Measurements from ENCODE around the gene POLR3G.

Gene POLR3G

DNA sequence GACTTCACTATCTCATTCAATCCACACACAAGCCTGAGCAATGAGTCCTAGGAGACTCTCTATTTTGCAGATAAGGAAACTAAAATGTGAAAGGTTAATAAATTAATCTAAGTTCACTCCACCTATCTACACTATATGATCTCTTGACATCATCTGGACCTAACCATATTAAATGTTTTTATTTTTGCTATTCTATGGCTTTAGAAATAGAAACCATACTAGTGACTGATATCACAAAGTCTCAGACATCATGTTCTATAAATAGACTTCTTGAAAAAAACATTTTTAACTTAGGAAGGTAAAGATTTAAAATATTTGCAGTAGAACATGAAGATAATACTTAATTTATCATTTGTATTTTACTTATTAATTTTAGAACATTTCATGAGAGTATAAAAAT is 74.6 kb downstream of the POLR3G start (continued):
- TF ChIP-seq BCL11A (tag by site-specific recombination; IDR thresholded peaks at IDR 0.05; ENCODE audit: low read depth) (no peak), ZNF394 (tag by site-specific recombination; IDR thresholded peaks at IDR 0.05; ENCODE audit: borderline replicate concordance) (no peak), RBAK (tag by site-specific recombination; IDR thresholded peaks at IDR 0.05) (no peak), OVOL3 (tag by site-specific recombination; IDR thresholded peaks at IDR 0.05) (no peak)
- TF ChIP-seq, protein P1, sequence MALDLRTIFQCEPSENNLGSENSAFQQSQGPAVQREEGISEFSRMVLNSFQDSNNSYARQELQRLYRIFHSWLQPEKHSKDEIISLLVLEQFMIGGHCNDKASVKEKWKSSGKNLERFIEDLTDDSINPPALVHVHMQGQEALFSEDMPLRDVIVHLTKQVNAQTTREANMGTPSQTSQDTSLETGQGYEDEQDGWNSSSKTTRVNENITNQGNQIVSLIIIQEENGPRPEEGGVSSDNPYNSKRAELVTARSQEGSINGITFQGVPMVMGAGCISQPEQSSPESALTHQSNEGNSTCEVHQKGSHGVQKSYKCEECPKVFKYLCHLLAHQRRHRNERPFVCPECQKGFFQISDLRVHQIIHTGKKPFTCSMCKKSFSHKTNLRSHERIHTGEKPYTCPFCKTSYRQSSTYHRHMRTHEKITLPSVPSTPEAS (tag by site-specific recombination; IDR thresholded peaks at IDR 0.05) = no peak
- TF ChIP-seq, protein P2, sequence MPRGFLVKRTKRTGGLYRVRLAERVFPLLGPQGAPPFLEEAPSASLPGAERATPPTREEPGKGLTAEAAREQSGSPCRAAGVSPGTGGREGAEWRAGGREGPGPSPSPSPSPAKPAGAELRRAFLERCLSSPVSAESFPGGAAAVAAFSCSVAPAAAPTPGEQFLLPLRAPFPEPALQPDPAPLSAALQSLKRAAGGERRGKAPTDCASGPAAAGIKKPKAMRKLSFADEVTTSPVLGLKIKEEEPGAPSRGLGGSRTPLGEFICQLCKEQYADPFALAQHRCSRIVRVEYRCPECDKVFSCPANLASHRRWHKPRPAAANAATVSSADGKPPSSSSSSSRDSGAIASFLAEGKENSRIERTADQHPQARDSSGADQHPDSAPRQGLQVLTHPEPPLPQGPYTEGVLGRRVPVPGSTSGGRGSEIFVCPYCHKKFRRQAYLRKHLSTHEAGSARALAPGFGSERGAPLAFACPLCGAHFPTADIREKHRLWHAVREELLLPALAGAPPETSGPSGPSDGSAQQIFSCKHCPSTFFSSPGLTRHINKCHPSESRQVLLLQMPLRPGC (tag by site-specific recombination; IDR thresholded peaks at IDR 0.05) = no peak

DNA sequence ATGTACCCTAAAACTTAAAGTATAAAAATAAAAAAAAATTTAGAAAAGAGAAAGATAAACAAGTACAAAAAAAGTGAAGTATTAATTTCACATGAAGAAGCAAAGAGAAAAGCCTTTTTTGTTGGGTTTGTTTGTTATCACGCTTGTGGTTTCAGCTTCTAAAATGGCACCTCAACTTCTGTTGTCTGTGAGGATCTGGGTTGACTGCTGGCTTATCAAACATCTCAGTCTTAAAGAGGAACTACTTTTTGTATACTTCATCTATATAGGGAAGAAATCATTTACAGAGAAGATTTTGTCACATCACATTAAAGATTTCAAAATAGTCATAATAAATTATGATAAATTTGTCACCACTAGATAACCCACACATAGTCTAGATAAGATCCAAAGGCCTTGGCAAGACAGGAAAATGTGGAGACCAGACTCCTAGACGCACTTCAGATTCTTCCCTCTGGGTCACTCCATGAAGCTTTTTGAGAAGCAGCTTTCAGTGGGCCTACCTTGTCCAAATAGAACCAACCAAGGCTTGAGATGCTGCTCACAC is 75.1 kb downstream of the POLR3G start:
- peaks cover 13% of the 10 kb centered on the region for H3K4me1 ChIP-seq (ENCODE audit: control insufficient read depth, insufficient read depth, low read length)
- CTCF ChIA-PET = interaction anchor here (0.6 kb wide), 1 partner anchor 13 kb away, joined by 4 read pairs; no protein-coding TSS in a partner anchor

DNA sequence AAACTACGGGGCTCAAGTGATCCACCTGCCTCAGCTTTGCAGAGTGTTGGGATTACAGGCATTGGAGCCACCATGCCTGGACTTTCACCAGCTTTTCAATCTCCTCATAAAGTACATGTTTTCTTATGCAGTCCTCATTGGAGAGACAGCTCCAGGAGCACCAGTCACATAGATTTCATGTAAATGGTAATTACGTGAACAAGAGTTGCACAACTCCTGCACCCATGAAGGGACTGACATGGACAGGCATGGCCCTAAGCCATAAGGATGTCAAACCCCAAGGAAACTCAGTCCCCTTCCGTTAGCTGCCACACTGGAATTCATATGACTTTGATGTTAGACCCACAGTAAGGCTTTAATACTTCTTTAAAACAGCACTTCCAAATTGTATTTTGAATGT is 76.3 kb downstream of the POLR3G start:
- no peak overlapping the region for H3K4me3 ChIP-seq (ENCODE audit: low read depth, low read length)
- no peak overlapping the region for H3K27ac ChIP-seq (ENCODE audit: extremely low read depth, low read depth, low read length)
- TF ChIP-seq ZNF366 (tag by site-specific recombination; conservative IDR thresholded peaks at IDR 0.05) (no peak), ZNF391 (tag by site-specific recombination; IDR thresholded peaks at IDR 0.05; ENCODE audit: borderline replicate concordance, low read depth) (no peak)
- TF ChIP-seq, protein P3, sequence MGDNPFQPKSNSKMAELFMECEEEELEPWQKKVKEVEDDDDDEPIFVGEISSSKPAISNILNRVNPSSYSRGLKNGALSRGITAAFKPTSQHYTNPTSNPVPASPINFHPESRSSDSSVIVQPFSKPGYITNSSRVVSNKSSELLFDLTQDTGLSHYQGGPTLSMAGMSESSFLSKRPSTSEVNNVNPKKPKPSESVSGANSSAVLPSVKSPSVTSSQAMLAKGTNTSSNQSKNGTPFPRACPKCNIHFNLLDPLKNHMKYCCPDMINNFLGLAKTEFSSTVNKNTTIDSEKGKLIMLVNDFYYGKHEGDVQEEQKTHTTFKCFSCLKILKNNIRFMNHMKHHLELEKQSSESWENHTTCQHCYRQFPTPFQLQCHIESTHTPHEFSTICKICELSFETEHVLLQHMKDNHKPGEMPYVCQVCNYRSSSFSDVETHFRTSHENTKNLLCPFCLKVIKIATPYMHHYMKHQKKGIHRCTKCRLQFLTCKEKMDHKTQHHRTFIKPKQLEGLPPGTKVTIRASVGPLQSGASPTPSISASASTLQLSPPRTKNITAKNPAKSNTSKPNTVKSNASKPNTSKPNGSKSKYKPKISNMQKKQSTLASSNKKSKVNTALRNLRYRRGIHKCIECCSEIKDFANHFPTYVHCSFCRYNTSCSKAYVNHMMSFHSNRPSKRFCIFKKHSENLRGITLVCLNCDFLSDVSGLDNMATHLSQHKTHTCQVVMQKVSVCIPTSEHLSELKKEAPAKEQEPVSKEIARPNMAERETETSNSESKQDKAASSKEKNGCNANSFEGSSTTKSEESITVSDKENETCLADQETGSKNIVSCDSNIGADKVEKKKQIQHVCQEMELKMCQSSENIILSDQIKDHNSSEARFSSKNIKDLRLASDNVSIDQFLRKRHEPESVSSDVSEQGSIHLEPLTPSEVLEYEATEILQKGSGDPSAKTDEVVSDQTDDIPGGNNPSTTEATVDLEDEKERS (tag by site-specific recombination; IDR thresholded peaks at IDR 0.05) = no peak
- TF ChIP-seq, protein P4, sequence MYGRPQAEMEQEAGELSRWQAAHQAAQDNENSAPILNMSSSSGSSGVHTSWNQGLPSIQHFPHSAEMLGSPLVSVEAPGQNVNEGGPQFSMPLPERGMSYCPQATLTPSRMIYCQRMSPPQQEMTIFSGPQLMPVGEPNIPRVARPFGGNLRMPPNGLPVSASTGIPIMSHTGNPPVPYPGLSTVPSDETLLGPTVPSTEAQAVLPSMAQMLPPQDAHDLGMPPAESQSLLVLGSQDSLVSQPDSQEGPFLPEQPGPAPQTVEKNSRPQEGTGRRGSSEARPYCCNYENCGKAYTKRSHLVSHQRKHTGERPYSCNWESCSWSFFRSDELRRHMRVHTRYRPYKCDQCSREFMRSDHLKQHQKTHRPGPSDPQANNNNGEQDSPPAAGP (tag by site-specific recombination; IDR thresholded peaks at IDR 0.05) = no peak
- no peaks in the 10 kb centered on the region for H3K36me3 ChIP-seq (ENCODE audit: control insufficient read depth in 2 of 2, insufficient read depth in 1 of 2, low read length in 2 of 2)
- peaks cover 13% of the 10 kb centered on the region for H3K4me1 ChIP-seq (ENCODE audit: control insufficient read depth, insufficient read depth, low read length)
- H3K9me3 ChIP-seq (ENCODE audit: control insufficient read depth, insufficient read depth, low read depth, low read length) = no peaks in the 10 kb centered on the region
- CTCF ChIA-PET = no interaction called here
- POLR2A ChIA-PET = interaction anchor here (1.2 kb wide), 1 partner anchor 11 kb away, joined by 5 read pairs; no protein-coding TSS in a partner anchor

More for the DNA sequence above, 75.1 kb downstream of the POLR3G start:
- POLR2A ChIA-PET = interaction anchor here (1.0 to 5.2 kb wide), 4 partner anchors 9 to 140 kb away, joined by 3 to 27 read pairs (median 12); partner anchors contain the start of genes ADGRV1, CETN3, MBLAC2 and POLR3G
- TF ChIP-seq ZNF366 (tag by site-specific recombination; conservative IDR thresholded peaks at IDR 0.05) (no peak), ZNF202 (tag by site-specific recombination; IDR thresholded peaks at IDR 0.05; ENCODE audit: borderline replicate concordance) (no peak), MZF1 (tag by site-specific recombination; IDR thresholded peaks at IDR 0.05; ENCODE audit: borderline replicate concordance) (no peak), SALL2 (tag by site-specific recombination; IDR thresholded peaks at IDR 0.05; ENCODE audit: borderline replicate concordance) (no peak), ZNF610 (tag by site-specific recombination; IDR thresholded peaks at IDR 0.05; ENCODE audit: borderline replicate concordance) (no peak), ZNF792 (tag by site-specific recombination; IDR thresholded peaks at IDR 0.05) (no peak), ZNF169 (tag by site-specific recombination; IDR thresholded peaks at IDR 0.05) (no peak)
- TF ChIP-seq, protein P5, sequence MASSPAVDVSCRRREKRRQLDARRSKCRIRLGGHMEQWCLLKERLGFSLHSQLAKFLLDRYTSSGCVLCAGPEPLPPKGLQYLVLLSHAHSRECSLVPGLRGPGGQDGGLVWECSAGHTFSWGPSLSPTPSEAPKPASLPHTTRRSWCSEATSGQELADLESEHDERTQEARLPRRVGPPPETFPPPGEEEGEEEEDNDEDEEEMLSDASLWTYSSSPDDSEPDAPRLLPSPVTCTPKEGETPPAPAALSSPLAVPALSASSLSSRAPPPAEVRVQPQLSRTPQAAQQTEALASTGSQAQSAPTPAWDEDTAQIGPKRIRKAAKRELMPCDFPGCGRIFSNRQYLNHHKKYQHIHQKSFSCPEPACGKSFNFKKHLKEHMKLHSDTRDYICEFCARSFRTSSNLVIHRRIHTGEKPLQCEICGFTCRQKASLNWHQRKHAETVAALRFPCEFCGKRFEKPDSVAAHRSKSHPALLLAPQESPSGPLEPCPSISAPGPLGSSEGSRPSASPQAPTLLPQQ (tag by site-specific recombination; IDR thresholded peaks at IDR 0.05) = 0 out of 2 replicates have a peak, but pooled peaks have one; percentile 21
- Histone ChIP-seq H3K27ac (ENCODE audit: extremely low read depth, low read depth, low read length) (no peak overlapping the region; the same call in 1 of the 2 replicates), H3K36me3 (ENCODE audit: control insufficient read depth in 2 of 2, insufficient read depth in 1 of 2, low read length in 2 of 2) (no peaks in the 10 kb centered on the region), H3K4me3 (ENCODE audit: low read depth, low read length) (no peak overlapping the region), H3K9me3 (ENCODE audit: control insufficient read depth, insufficient read depth, low read depth, low read length) (no peaks in the 10 kb centered on the region)
